ENCODE data around the gene FTSJ1.

GRCh38 chrX:48521353-48522243, 45.6 kb downstream of the FTSJ1 start, which contains the start of gene EBP:
- no peak for TF ChIP-seq EP300 (IDR thresholded peaks at IDR 0.05)
- TF ChIP-seq CTCF (IDR thresholded peaks at IDR 0.05), result no peak
- peak; percentile 27 for TF ChIP-seq POLR2A (IDR thresholded peaks at IDR 0.05)

All from ovary (tissue), 3 donors.